Measurements from ENCODE around the gene NR6A1. TPM values are rescaled to one million over a fixed set of nuclear protein-coding genes. Genes with fewer than 3 reads are reported as not detected.

Gene NR6A1
- total RNA-seq, 1 donor, result 1.2 TPM

- no peak for DNase-seq (ENCODE audit: low read depth)
- no peak for TF ChIP-seq CTCF (IDR thresholded peaks at IDR 0.05; ENCODE audit: insufficient read depth, low read length)
- H3K4me3 ChIP-seq (ENCODE audit: low read depth, low read length), result no peak overlapping the region
Observed at GRCh38 chr9:124497441-124497840, 273.7 kb downstream of the NR6A1 start.

- no peak for TF ChIP-seq CTCF (IDR thresholded peaks at IDR 0.05; ENCODE audit: insufficient read depth, low read length)
- no peak overlapping the region for H3K4me3 ChIP-seq (ENCODE audit: low read depth, low read length)
Observed at GRCh38 chr9:124496463-124496862, 274.6 kb downstream of the NR6A1 start.

GRCh38 chr9:124496075-124496449 lies 275.0 kb downstream of the NR6A1 start:
- H3K4me3 ChIP-seq (ENCODE audit: low read depth, low read length), result no peak overlapping the region
- TF ChIP-seq CTCF (IDR thresholded peaks at IDR 0.05; ENCODE audit: insufficient read depth, low read length), result no peak
- DNase-seq (ENCODE audit: low read depth), result no peak

More at GRCh38 chr9:124496463-124496862, 274.6 kb downstream of the NR6A1 start:
- no peak for DNase-seq (ENCODE audit: low read depth)

- DNase-seq (ENCODE audit: low read depth), result no peak
- TF ChIP-seq CTCF (IDR thresholded peaks at IDR 0.05; ENCODE audit: insufficient read depth, low read length), result no peak
- H3K4me3 ChIP-seq (ENCODE audit: low read depth, low read length), result no peak overlapping the region
Observed at GRCh38 chr9:124495126-124496074, 275.7 kb downstream of the NR6A1 start.

GRCh38 chr9:124493794-124494479 lies 277.2 kb downstream of the NR6A1 start:
- DNase-seq (ENCODE audit: low read depth), result no peak
- H3K4me3 ChIP-seq (ENCODE audit: low read depth, low read length), result no peak overlapping the region
- no peak for TF ChIP-seq CTCF (IDR thresholded peaks at IDR 0.05; ENCODE audit: insufficient read depth, low read length)

- no peak overlapping the region for H3K4me3 ChIP-seq (ENCODE audit: low read depth, low read length)
- no peak for DNase-seq (ENCODE audit: low read depth)
- TF ChIP-seq CTCF (IDR thresholded peaks at IDR 0.05; ENCODE audit: insufficient read depth, low read length), result no peak
Observed at GRCh38 chr9:124493218-124493617, 277.9 kb downstream of the NR6A1 start.

All from fibroblast of the aortic adventitia (primary cell).